Measurements from ENCODE around the gene SPAAR.

Gene SPAAR

DNA sequence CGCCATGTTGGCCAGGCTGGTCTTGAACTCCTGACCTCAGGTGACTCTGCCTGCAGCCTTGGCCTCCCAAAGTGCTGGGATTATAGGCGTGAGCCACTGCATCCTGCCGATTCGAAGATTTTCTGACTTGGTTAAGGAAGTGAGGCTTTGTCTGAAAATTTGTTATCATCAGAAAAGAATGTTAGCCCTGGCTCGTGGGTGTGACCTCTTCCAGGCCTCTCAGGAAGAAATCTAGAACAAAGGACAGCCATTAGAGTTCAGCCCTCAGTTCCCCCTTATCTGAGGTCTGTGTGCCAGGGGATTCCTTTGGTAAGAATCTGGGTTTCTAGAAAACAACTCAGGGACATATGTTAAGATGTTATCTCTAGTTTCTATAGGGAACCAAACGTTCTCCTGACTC lies 42.4 kb downstream of the SPAAR start:
- no peak for DNase-seq

DNA sequence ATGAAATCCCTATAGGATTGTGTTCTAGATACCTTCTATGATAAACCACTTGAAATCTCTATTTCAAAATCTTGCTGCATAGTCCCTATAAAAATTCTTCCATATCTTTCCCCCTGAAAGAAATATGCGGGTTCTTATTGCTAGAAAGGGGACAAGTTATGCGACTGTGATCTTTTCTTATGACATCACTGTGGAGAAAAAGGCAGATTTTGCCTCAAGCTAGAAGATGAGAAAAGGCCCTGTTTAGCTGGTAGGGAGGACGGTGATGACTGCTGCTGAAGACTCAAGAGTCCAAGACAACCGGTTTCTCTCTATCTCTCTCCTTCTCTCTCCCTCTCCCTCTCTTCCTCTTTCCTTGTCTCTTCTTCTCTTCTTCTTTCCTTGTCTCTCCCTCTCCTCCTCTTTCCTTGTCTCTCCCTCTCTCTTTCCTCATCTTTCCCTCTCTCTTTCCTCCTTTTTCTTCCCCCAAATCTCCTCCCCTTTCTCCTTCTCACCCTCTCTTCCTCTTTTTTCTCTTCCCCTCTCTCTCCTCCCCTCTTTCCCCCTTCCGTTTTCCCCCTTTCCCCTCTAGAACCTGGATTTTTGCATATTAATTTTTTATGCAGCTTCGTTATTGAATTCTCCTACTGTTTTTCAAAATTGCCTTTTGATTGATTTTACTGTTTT lies 43.4 kb downstream of the SPAAR start:
- no peak for DNase-seq

DNA sequence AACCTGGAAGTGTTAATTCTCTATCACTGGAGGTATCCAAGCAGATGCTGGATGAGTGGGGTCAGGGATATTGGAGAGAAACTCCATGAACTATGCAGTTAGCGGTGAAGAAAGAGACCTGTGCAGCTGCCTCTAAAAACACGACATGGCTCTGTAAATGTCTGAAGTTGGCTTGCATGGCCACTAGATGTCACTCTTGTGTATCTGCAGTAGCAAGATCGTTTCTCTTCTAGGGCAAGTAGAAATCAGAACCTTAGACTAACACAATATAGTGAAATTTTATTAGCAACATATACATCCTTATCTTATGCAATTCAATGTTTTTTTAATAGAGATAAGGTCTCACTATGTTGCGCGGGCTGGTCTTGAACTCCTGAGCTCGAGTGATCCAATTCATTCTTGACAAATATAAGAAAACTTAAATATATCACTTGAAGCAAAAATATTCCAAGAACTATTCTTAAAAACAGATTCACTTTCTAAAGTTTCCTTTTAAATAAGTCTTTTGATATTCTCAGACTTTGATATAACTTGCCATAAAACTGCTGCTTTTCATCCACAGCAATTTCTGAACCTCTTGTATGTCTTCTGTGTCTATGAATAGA lies 45.8 kb downstream of the SPAAR start:
- peak; percentile 59 for DNase-seq

DNA sequence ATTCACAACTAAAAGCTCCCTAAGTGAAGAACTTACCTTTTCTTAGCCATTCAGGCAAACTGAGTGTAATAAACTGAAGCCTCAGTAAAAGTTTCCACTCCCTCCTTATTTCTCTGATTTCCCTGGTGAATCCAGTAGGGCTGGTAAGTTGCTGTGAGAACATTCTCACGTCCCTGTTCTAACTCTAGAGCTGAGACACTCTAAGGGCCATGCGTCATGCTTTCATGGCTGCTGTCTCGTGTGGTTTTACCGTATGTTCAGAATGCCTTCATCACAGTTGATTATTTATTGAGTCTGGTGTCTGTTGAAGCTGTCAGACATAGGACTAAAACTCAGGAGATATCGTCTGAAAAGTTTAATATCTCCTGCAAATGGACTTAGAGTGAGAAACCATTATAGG lies 47.4 kb downstream of the SPAAR start:
- no peak for DNase-seq

DNA sequence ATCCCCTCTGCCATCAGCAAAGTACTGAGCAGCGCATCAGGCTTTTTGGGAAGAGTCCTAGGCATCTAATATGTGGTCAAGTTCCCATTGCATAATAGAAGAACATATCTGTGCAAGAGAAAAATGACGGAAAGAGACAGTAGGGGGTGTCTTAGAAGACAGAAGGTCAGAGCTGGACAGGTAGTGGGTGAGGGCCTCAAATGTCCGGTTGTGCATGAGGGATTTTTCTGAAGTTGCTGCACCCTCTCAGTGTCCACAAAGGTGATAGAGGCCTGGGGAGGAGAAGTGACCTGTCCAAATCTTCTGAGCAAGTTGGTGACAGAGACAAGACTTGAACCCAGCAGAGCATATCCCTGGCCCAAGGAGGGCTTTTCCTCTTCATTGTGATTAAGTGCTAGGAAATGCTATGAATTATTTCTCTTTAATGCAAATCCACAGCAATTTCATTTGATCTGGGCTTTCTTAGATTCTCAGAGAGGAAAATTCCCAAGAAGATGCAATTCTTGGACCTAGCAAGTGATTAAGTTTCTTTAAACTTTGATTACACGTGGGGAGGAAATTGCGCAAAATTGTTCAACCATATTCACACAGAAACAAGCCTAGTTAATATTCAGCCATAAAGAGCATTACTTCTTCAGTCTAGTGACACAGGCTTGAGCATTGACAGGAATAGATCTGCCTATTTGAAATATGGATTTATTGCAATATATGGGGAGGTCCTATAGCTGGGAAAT lies 49.0 kb downstream of the SPAAR start, which contains the start of gene OR2S2:
TSS of gene OR2S2 (minus strand) at position 51 of the 734 bp plus-strand sequence. CDS start 56 bp downstream, outside the sequence.
- no peak for DNase-seq

DNA sequence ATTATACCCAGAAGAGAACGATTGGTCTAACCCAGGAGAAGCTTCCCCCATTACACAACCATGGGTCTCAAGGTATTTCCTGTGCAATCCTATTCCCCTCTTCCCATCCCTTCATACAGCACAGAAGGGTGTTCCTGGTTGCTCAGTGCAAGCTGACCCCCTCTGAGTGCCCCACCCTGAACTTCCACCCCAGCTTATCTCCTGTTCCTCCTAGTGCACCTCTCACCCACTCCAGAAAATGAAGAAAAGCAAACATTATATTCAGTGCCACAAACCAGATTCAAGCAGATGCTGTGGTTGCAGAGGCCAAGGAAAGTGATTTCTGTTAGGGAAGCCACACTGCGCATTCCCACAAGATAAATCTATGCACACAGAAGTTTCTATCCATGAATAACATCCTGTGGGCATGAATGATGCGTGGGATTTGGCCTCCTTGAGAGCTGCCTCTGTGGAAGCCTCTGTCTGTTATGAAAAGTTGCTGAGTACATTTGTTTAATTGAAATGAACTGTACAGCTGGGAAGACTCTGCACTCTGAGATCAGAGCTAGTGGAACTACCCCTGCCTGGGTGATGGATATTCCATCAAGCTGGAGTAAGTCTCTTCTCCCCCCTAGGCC lies 50.9 kb downstream of the SPAAR start:
- DNase-seq, result no peak

All from CD4-positive, alpha-beta T cell treated with Interleukin-6 for 4 hours (primary cell).